AG04449 (cell line): ENCODE results near the gene DCTN2.

Experiments
- CTCF ChIA-PET: fragments of 350-600 bp; formaldehyde crosslinking; extraction: SDS; loops from one replicate; lab custom pipeline; 2021; ENCODE audit warnings: antibody characterized with exemption; lab: Yijun Ruan, JAX
- POLR2A ChIA-PET: fragments of 400-600, 350-600 bp; formaldehyde crosslinking; extraction: SDS; loops from one replicate; lab custom pipeline; 2020; ENCODE audit warnings: antibody characterized with exemption, inconsistent platforms; lab: Yijun Ruan, JAX
- DNase-seq: peaks from one replicate; pipeline ENCODE4 v3.0.0-alpha.2; 2010; ENCODE audit warnings: low read depth, low spot score
- H3K4me3 ChIP-seq: 2 replicates; pipeline ENCODE4 v1.5.1; 2011; ENCODE audit warnings: low read depth, mild to moderate bottlenecking, control low read depth, low read length
- CTCF ChIP-seq: IDR thresholded peaks from one replicate; pipeline ENCODE4 v1.5.1; 2011; ENCODE audit warnings: mild to moderate bottlenecking, moderate library complexity, low read length, control low read depth, inconsistent platforms; ENCODE audit not compliant: insufficient read depth; ENCODE audit errors: missing control alignments

Gene DCTN2

DNA sequence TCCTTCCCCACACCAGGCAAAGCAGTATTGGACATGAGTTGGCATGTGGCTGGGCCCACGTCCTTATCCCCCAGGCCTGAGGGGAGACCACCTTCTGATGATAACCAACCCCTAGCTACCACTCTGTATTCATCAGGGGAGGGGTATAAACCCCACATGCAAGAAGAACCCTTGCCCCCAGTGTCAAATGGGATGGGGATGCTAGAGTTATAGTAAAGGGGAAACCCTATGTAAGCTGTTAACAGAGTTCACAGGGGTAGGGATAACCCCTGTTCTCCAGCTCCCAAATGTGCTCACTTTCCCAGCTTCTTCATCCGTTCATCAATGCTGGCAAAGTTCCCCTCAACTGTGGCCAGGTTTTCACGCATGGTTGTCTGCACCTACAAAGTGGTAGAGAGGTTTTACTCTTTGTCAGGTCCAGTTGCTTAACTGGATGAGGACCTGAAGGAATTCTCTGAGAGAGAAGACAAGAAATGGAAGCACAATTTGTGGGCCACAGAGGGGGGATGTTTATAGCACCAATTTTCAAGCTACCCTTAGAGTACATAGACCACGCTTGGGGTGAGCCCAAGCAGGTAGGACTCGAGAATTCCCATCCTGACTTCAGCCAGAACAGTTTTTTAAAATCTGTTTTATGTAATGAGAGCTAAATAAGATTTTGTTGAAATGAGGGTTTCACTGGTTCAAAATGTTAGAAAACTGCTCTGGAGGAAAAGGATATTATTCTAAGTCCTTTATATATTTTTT lies 16.4 kb downstream of the DCTN2 start:
- CTCF ChIA-PET, result interaction anchor here (0.7 to 1.0 kb wide), 3 partner anchors 8 to 67 kb away, joined by 3 to 5 read pairs (median 3); no protein-coding TSS in a partner anchor
- POLR2A ChIA-PET, result interaction anchor here (0.5 to 3.1 kb wide), 4 partner anchors 8 to 390 kb away, joined by 3 to 14 read pairs (median 10); partner anchors contain the start of genes DCTN2 and DDIT3
- DNase-seq, result no peak
- no peak for TF ChIP-seq CTCF
- H3K4me3 ChIP-seq, result no peak overlapping the region

DNA sequence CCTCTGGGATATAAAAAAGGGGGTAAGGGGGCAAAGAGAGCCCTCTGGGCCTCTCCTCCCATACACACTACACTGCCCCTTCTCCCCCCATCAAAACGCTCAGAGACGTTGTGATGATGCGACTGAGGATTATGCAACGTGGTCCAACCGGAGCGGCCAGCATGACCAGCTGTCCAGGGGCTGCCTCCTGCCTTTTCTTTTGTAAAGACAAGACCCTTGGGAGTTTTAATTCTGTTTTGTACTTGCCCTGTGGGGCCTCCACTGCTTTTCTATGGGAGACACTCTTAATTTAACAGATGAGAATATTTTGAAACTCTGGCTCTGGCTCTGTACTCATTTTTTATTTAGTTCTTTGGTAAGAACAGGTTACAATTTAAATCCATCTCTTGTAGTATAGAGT lies 17.2 kb downstream of the DCTN2 start:
- CTCF ChIA-PET, result interaction anchor here (0.8 to 1.0 kb wide), 2 partner anchors 9 to 67 kb away, joined by 3 to 5 read pairs; no protein-coding TSS in a partner anchor
- no peak overlapping the region for H3K4me3 ChIP-seq
- no peak for DNase-seq
- TF ChIP-seq CTCF, result no peak
- POLR2A ChIA-PET, result interaction anchor here (0.5 to 3.1 kb wide), 4 partner anchors 9 to 391 kb away, joined by 3 to 14 read pairs (median 10); partner anchors contain the start of genes DCTN2 and DDIT3

GRCh38 chr12:57528831-57529555 lies 18.0 kb downstream of the DCTN2 start:
- H3K4me3 ChIP-seq, result no peak overlapping the region
- DNase-seq, result no peak
- ChIA-PET POLR2A (interaction anchor here (2.8 to 3.1 kb wide), 2 partner anchors 9 to 10 kb away, joined by 11 to 14 read pairs; partner anchors contain the start of gene DDIT3), CTCF (interaction anchor here (1.0 to 1.3 kb wide), 2 partner anchors 8 to 10 kb away, joined by 3 read pairs; no protein-coding TSS in a partner anchor)
- no peak for TF ChIP-seq CTCF

DNA sequence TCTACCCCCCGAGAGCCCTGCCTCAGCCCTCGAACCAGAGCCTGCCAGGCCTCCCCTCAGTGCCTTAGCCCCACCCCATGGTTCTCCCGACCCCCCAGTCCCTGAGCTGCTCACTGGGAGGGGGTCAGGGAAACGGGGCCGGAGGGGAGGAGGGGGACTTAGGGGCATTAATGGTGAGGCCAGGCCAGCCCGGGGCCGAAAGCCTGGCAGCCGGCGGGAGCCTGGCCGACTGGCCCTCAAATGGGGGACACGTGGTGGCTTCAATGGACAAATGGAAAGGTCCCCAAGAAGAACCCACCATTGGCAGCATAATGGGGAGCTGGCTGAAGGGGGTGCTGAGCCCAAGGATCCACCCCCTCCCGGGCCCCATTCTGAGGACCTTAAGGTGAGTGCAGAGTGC lies 18.8 kb downstream of the DCTN2 start:
- no peak for DNase-seq
- POLR2A ChIA-PET, result interaction anchor here (2.8 to 3.1 kb wide), 2 partner anchors 8 to 11 kb away, joined by 11 to 14 read pairs; partner anchors contain the start of gene DDIT3

DNA sequence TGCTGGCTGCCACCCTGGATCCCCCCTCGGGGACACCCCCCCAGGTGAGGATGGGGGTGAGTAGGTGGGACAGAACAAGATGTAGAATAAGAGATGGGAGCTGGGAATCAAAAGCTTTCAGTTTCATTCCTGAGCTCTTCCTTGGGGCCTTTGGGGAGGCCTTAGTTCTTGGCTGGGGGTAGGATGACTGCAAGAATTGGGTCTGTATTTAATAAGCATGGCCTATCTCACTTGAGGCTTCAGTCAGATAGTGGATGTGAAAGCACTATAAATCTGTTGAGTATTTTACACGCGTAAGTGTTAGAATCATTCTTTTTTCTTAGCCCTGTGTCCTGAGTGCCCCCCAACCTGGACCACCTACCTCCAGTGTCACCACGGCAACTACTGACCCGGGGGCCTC lies 19.8 kb downstream of the DCTN2 start:
- no peak for DNase-seq
- ChIA-PET POLR2A (interaction anchor here (1.3 kb wide), 1 partner anchor 12 kb away, joined by 4 read pairs; no protein-coding TSS in a partner anchor), CTCF (interaction anchor here (0.7 to 1.3 kb wide), 3 partner anchors 11 to 199 kb away, joined by 3 read pairs; no protein-coding TSS in a partner anchor)
- no peak for TF ChIP-seq CTCF
- H3K4me3 ChIP-seq, result no peak overlapping the region

More for the DNA sequence above, 18.8 kb downstream of the DCTN2 start:
- no peak overlapping the region for H3K4me3 ChIP-seq
- CTCF ChIA-PET, result interaction anchor here (1.3 kb wide), 1 partner anchor 9 kb away, joined by 3 read pairs; no protein-coding TSS in a partner anchor
- no peak for TF ChIP-seq CTCF
